SJSA1 (cell line): ENCODE measurements around the gene ZNF578. TPM values are rescaled to one million over a fixed set of nuclear protein-coding genes. Genes with fewer than 3 reads are reported as not detected.
"Not testable (repeated sequence)": the region's sequence is repeated elsewhere in the genome, so short reads cannot be mapped to it uniquely, and the experiment has no call there.

Experiments
- DNase-seq, 2 experiments: peaks; one replicate each; pipeline ENCODE4 v3.0.0-alpha.2; 2015 to 2020; ENCODE audit warnings: low spot score in 2 of 2, low read depth in 1 of 2
- H3K27ac ChIP-seq: fragments of 250-450 bp; sonication (Bioruptor Pico); 2 replicates; pipeline ENCODE4 v1.5.1; 2020; ENCODE audit warnings: mild to moderate bottlenecking, moderate library complexity
- H3K27me3 ChIP-seq: fragments of 250-450 bp; sonication (Bioruptor Pico); replicated peaks from 2 replicates; pipeline ENCODE4 v1.5.1; 2020; ENCODE audit warnings: mild to moderate bottlenecking, moderate library complexity
- H3K36me3 ChIP-seq: fragments of 250-450 bp; sonication (Bioruptor Pico); 2 replicates; pipeline ENCODE4 v1.5.1; 2020; ENCODE audit warnings: mild to moderate bottlenecking
- H3K4me1 ChIP-seq: fragments of 250-450 bp; sonication (Bioruptor Pico); replicated peaks from 2 replicates; pipeline ENCODE4 v1.6.1; 2021; ENCODE audit warnings: mild to moderate bottlenecking
- H3K4me3 ChIP-seq: fragments of 250-450 bp; sonication (Bioruptor Pico); 2 replicates; pipeline ENCODE4 v1.5.1; 2020; ENCODE audit warnings: mild to moderate bottlenecking
- H3K9me3 ChIP-seq: fragments of 250-450 bp; sonication (Bioruptor Pico); replicated peaks from 2 replicates; pipeline ENCODE4 v1.5.1; 2020; ENCODE audit warnings: mild to moderate bottlenecking
- total RNA-seq: library from RNA; depleted of rRNA; stranded (reverse); fragments of >200 nt; shearing (Covaris generic); gene quantifications from 2 replicates; pipeline ENCODE4 v1.2.3, GENCODE V29; 2014; rRNA removed

Gene ZNF578
- total RNA-seq, 1 experiment from 2014 or later: 0.58 TPM

GRCh38 chr19:52557231-52557995 lies 104.1 kb downstream of the ZNF578 start:
- no peak overlapping the region for H3K4me3 ChIP-seq
- no peaks in the 10 kb centered on the region for H3K27me3 ChIP-seq
- peaks cover 53% of the 10 kb centered on the region for H3K36me3 ChIP-seq
- no peaks in the 10 kb centered on the region for H3K4me1 ChIP-seq
- no peak overlapping the region for H3K27ac ChIP-seq
- H3K9me3 ChIP-seq: peaks cover 9% of the 10 kb centered on the region; the same call in 1 of the 2 replicates
- DNase-seq: no peak

GRCh38 chr19:52558732-52559445 lies 105.5 kb downstream of the ZNF578 start:
- H3K27ac ChIP-seq, H3K9me3 ChIP-seq, H3K27me3 ChIP-seq, H3K4me1 ChIP-seq, H3K4me3 ChIP-seq, DNase-seq: not testable (repeated sequence)
- H3K36me3 ChIP-seq: peaks cover 45% of the 10 kb centered on the region

DNA sequence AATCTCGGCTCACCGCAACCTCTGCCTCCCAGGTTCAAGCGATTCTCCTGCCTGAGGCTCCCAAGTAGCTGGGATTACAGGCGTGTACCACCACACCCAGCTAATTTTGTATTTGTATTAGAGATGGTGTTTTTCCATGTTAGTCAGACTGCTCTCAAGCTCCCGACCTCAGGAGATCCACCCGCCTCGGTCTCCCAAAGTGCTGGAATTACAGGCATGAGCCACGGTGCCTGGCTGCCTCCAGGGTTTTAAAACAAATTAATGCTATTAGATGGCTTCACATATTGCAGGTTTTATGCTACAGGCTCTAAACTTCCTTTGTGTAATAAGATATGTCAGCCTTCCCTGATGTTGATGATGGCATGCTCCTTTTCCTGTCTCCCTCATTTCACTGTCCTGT lies 108.3 kb downstream of the ZNF578 start:
- not testable (repeated sequence) for H3K4me3 ChIP-seq, H3K27ac ChIP-seq, DNase-seq, H3K27me3 ChIP-seq, H3K4me1 ChIP-seq, H3K9me3 ChIP-seq
- peaks cover 26% of the 10 kb centered on the region for H3K36me3 ChIP-seq

Other genes with a start within 250 kb of the ZNF578 start
- 10.6 and 12.5 TPM in 2 replicates for gene ZNF766, start 184.0 kb upstream of the ZNF578 start, total RNA-seq
- 5.8 and 12.8 TPM in 2 replicates for gene ZNF480, start 156.4 kb upstream of the ZNF578 start, total RNA-seq
- 1.6 and 2.5 TPM in 2 replicates for gene ZNF610, start 117.3 kb upstream of the ZNF578 start, total RNA-seq
- 7.7 and 8.7 TPM in 2 replicates for gene ZNF880, start 83.6 kb upstream of the ZNF578 start, total RNA-seq
- gene ZNF528, start 55.7 kb upstream of the ZNF578 start, total RNA-seq: 8.6 and 12.6 TPM in 2 replicates
- gene ZNF534, start 24.4 kb upstream of the ZNF578 start, total RNA-seq: not detected in 2 replicates
- 5.9 and 12.8 TPM in 2 replicates for gene ZNF808, start 74.1 kb downstream of the ZNF578 start, total RNA-seq
- gene ZNF701, start 116.7 kb downstream of the ZNF578 start, total RNA-seq: 4.4 and 8.7 TPM in 2 replicates
- 22.4 and 37.7 TPM in 2 replicates for gene ZNF83, start 184.8 kb downstream of the ZNF578 start, total RNA-seq